Kidney capillary endothelial cell (primary cell): Measurements from ENCODE around the gene IPO13.

ENCODE experiments used
- DNase-seq: peaks from one replicate; pipeline ENCODE4 v3.0.0-alpha.2; 2018; ENCODE audit warnings: low spot score

IPO13 gene

DNA sequence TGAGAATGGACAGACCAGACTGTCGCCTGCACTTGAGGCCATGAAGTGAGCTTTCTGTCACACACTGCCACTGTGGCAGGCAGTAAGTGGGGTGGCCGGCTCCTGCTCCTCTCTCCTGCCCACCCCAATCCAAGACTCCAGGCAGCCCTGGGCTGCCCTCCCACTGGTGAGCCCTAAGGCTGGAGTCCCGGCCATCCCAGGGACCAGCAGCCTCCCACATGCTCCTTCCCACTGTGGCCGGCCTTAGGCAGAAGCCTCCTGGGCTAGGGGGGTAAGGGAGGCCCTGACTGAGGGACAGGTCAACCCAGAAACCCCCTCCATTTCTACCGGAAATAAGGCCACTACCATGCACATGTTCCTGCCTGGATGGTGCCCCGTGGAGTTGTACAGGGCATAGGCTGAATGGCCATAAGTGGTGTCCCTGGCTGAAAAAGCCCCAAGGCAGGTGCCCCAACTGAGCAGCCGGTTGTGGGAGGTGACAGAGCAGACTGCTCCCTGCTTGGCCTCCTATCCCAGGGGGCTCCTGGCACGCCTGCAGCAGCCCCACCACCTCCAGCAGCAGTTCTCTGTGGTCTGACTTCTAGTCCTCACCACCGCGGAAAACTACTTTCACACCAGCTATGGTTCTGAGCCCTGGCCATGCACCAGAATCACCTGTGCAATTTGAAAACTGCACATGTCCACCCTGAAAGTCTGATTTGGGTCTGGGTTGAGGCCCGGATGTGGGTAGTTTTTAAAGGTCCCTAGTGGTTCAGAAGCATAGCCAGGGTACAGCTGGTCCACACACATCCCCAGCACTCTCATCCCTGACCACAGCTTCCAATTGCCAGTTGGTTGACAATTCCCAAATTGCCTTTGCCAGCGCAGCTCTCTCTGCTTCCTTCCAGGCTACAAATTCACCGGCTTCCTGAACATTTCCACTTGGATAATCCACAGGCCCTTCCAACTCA lies 14.8 kb upstream of the IPO13 start:
- no peak for DNase-seq

DNA sequence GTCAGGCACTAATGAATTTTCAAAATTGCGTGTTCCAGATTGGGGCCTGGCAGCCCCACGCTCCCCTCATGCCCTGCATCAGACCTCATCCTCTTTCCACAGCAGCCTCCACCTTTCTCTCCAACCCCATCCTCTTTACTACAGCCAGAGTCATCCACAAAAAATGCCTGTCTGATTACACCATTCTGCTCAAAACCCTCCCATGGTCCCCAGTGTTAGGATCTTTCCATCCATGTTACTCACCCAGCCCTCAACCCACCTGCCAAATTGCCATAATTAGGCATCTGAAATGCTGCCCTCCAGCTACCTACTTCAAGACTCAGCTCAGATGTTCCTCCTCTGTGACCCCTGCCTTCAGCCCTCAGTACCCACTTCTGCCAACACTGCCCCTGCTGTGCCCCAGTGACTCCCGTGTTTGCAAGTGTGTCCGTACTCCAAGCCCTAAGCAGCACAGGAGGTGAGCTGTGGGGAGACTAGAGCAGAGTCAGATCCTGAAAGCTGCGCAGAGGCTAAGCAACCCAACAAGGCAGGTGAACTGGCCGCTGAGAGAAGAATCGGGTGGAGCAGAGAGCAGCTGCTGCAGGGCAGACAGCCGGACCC lies 13.9 kb upstream of the IPO13 start:
- DNase-seq: no peak

DNA sequence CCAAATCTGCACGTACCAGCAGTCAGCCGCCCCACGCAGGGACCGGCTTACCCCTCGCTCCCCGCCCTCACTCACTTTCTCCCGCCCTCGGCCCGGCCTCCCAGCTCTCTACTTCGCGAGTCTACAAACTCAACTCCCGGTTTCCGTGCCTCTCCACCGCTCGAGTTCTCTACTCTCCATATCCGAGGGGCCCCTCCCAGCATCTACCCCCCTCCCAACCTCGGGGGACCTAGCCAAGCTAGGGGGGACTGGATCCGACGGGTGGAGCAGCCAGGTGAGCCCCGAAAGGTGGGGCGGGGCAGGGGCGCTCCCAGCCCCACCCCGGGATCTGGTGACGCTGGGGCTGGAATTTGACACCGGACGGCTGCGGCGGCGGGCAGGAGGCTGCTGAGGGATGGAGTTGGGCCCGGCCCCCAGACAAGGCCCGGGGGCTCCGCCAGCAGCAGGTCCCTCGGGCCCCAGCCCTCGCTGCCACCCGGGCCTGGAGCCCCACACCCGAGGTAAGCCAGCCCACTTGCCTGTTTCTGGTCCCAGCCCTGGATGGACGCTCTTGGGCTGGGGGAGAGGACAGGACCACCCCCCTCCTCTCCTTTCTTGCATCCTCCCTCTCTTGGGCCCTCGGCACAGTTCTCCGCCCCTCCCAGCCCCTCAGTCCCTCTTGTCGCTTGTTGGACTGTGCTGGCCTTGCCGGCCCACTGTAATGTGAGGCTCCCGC lies 13.2 kb upstream of the IPO13 start, which contains the start of gene ARTN:
TSS of gene ARTN (plus strand) at position 416 of the 715 bp plus-strand sequence. CDS start 1,856 bp downstream, outside the sequence.
- DNase-seq: no peak

DNA sequence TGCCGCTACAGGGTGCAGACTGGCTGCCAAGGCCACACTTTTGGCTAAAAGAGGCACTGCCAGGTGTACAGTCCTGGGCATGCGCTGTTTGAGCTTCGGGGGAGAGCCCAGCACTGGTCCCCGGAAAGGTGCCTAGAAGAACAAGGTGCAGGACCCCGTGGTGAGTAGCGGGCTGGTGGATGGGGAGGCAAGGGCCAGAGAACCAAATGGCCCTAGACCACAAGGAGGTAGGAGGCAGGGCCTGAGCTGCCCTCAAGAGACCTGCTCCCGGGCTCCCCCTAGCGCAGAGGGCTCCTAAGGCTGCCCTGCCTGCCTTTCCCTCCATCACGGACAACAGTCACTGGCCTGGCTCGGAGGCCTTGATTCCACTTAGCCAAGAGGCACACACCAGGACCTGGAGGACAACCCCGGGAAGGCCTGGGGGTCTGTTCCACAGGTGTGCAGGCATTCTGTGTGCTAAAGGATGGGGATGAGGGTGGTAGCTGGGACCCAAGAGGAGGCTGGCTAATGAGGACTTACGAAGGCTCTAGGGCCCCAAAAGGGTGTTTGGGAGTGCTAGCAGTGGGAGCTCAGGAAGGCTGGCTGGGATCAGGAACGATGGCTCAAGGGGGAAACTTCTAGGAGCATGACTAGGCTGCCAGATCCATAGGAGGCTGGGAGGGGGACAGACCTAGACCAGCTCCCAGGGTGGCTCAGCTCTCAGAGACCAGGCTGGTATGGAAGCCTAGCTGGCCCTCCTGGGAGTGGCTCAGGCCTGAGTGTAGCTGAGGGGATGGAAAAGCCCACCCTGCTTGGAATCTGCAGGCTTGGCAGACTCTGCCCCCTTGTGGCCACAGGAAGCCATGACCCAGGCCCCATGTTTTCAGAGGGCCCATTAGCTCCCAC lies 12.4 kb upstream of the IPO13 start:
- no peak for DNase-seq

DNA sequence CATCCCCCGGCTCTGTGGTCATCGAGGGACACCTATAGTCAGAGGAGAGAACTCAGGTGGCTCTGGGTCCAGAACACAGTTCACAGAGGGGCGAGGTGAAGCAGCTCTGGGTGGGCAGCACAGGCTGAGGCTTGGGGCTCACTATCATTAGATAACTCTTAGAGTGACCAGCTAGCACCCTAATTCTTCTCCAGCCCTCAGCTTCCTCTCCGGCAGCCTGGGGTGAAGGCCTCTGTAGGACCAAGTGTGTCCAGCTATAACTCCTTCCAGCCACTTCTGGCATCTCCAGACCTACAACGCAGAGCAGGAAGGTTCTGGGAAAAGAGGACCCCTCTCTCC lies 11.8 kb upstream of the IPO13 start:
- DNase-seq: no peak

DNA sequence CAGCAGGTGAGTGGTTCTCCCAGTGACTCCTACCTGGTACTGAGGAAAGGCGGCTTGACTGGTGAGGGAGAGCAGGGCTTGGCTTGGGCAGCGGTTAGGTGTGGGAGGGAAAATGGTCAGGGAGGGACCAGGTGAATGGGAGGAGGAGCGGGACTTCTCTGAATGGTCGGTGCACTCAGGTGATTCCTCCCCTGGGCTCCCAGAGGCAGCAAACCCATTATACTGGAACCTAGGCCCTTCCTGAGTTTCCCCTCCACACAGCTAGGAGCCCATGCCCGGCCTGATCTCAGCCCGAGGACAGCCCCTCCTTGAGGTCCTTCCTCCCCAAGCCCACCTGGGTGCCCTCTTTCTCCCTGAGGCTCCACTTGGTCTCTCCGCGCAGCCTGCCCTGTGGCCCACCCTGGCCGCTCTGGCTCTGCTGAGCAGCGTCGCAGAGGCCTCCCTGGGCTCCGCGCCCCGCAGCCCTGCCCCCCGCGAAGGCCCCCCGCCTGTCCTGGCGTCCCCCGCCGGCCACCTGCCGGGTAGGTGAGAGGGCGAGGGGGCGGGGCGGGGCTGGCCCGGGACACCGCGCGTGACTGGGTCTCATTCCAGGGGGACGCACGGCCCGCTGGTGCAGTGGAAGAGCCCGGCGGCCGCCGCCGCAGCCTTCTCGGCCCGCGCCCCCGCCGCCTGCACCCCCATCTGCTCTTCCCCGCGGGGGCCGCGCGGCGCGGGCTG lies 10.9 kb upstream of the IPO13 start:
- DNase-seq: no peak

DNA sequence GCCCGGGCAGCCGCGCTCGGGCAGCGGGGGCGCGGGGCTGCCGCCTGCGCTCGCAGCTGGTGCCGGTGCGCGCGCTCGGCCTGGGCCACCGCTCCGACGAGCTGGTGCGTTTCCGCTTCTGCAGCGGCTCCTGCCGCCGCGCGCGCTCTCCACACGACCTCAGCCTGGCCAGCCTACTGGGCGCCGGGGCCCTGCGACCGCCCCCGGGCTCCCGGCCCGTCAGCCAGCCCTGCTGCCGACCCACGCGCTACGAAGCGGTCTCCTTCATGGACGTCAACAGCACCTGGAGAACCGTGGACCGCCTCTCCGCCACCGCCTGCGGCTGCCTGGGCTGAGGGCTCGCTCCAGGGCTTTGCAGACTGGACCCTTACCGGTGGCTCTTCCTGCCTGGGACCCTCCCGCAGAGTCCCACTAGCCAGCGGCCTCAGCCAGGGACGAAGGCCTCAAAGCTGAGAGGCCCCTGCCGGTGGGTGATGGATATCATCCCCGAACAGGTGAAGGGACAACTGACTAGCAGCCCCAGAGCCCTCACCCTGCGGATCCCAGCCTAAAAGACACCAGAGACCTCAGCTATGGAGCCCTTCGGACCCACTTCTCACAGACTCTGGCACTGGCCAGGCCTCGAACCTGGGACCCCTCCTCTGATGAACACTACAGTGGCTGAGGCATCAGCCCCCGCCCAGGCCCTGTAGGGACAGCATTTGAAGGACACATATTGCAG lies 10.2 kb upstream of the IPO13 start:
- DNase-seq: no peak

DNA sequence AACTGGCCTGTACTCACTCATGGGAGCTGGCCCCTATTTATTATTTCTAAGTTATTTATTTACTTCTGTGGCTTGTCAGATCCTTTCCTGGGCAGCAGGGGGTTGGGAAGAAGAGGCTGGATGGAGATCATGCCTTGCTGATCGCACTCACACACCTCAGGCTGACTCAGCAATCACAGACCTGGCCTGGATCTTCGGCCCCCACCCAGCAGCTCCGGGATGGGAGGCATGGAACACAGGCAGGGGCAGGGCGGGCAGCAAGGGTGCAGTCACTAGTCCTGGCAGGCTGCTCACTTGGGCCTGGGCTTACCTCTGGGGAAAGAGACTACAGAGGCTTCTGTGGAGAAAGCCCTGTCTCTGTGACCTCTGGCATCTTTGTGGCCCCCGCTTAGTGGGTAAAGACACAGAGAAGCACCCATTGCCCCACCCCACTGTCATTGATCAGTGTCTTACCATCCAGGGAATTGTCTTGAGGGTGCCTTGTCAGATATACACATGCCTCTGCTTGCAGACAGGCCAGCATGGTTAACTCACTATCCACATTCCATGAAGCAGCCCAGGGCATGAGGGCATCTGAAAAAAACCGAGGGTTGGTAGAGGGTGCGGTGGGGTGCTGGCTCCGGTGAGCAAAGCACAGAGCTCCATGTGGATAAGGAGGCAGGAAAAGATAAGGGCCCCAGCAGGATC lies 9.4 kb upstream of the IPO13 start:
- no peak for DNase-seq

DNA sequence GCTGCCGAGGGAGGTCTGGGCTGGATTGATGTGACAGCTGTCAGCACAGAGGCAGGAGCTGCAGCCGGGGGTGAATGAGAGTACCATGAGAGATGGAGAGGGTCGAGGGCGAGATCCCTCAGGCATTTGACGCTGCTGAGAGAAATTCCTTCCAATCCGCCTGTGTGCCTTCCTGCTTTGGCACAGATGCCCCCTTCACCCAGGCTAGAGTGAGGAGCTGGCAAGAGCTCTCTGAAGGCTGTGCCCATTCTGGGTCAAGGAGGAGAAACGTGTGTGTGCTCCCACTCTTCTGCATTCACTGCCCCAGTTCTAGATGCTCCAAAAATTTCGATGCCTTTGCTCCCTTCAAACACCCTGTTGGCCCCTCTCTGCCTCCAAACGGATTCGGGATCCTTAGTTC lies 8.4 kb upstream of the IPO13 start:
- DNase-seq: no peak

DNA sequence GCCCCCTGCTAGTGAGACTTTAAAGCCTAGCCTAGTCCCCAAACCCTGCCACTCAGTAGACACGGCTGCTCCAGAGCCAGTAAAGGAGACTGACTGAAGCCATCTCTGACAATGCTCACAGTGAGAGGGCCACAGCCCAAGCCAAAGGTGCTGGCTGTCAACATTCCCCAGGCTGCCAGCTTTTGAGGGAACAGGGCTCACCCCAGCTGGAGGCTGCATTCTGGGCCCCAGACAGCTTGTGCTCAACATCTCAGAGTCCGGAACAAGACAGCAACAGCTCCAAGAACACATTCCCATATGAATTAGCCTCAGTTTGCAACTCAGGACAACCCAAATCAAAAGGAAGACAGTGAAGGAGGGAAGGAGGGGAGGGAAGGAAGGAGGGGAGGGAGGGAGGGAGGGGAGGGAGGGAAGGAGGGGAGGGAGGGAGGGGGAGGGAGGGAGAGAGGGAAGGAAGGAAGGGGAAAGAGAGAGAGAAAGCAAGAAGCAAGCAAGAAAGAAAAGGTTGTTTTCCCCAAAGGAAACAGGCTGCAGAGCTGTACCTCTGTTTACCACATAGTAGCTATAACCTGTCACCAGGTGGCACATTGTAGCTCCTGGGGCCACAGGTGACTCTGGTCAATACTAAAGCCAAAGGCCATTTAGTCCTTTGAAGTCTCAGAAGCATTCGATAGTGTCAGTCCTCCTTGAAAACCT lies 7.7 kb upstream of the IPO13 start:
- no peak for DNase-seq

DNA sequence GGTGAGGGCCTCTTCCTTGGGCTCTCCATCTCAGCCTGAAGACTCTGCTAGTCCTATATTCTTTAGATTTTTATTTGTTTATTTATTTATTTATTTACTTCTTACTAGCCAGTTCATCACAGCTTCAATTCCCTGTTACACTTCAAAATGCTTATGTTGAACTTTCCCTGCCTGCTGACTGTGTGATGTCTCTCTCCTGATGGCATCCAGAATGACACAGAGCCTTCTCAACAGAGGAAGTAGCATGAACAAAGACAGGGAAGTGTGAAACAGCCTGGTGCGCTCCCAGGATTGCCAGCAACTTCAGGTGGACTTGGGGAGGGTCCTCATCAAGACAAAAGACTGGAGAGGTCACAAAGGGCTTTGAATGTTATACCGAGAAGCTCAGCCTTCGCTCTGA lies 4.3 kb upstream of the IPO13 start:
- DNase-seq: no peak

DNA sequence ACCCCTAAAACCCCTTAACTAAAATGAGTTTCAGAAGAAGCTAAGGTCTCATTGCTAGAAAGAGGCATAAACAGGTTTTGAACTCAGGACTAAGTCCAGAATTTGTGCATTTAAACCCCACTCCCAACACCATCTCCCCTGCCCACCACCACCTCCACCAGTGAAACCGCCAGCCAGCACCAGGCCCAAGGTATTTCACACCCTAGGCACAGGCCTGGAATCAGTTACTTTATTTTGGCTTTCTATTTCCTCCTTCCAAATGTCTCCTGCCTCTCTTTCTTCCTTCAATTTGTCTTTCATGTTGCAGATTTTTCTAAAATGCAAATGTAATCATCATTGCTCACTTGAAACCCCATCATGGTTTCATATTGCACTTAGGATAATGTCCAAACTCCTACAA lies 1.9 kb upstream of the IPO13 start:
- no peak for DNase-seq

DNA sequence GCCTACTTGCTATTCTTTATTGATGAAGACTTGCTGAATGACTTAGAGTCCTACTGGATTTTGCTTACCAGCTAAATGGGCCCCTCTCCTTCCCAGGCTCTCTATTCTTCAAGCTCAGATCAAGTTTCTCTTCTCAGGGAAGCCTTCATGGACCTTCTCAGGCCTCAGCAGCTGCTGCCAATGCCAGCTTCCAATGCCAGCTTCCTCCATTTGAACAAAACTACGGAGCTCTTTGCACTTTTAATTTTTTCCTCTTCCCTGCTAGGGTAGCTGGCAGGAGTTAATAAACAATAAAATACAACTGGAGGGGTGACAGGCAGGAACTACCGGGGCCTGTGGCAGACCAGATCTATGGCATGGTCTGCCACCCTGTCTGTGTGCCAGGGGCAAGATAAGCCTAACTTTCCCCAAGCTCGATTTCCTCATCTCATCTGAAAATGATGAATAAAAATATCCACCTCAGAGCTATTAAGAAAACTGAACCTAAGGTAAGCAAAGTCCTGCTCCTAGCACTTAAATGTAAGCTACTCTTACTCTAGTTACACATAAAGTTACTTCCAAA lies 995 bp upstream of the IPO13 start:
- DNase-seq: no peak

DNA sequence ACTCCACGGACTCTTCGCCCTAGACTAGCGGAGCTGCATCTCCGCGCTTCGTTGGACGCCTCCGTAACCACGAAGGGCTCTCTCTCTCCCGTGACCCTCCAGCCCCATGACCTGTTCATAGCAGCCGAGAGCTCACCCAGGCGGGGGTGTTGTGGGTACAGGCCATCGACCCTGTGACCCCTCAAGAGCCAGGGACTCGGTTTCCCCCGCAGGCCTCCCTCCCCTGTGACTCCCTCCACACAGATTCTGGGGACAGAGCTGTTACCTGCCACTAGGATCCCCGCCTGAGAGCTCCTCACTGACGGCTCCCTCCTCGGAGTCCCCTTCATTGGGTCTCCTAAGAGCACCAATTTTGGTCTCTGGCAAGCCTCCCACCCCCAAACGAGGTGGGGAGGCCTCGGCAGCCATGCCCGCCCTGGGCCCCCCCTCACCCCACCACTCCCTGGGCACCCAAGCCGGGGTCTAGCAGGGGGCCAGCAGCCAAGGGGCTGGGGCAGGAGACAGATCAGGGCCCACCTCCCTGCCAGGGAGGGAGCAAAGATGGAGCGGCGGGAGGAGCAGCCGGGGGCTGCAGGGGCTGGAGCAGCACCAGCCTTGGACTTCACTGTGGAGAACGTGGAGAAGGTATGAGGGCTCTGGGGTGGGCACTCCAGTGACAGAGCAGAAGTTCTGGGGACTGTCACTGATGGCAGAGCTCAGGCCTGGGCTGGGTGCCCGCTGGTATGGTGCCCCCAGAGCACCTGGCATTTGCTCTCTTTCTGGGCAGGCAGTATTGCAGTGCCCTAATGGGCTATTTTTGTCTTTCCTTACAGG lies 517 bp downstream of the IPO13 start:
- DNase-seq: no peak

DNA sequence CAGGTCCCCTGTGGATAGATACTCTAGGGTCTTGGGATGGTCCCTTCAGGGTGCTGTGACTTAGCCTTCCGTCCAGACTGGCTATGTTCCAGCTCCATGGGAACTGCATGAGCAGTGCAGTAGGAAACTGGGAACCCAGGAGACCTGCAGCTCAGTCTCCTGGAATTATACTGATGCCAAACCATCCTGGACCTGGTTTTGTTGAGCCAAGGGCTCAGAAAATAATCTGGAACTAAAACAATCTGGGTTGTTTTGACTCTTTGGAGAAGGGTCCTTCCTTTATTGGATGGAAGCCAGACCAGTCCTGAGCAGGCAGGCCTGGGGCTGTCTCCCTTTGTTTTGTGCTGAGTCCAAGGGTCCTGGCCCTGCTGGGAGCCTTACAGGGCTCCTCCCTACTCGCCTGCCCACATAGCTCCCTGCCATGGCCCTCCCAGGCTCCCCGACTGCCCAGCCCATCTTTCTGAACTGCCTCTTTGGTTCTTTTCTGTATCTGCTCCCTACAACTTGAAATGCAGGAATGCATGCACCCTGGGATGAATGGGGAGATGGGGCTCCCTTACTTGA lies 1.2 kb downstream of the IPO13 start:
- DNase-seq: no peak

DNA sequence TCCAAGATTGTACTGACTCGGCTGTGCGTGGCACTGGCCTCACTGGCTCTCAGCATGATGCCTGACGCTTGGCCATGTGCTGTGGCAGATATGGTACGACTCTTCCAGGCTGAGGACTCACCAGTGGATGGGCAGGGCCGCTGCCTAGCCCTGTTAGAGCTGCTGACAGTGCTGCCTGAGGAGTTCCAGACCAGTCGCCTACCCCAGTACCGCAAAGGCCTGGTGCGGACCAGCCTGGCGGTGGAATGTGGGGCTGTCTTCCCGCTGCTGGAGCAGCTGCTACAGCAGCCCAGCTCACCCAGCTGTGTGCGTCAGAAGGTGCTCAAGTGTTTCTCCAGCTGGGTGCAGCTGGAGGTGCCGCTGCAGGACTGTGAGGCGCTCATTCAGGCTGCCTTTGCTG lies 2.9 kb downstream of the IPO13 start:
- DNase-seq: no peak

DNA sequence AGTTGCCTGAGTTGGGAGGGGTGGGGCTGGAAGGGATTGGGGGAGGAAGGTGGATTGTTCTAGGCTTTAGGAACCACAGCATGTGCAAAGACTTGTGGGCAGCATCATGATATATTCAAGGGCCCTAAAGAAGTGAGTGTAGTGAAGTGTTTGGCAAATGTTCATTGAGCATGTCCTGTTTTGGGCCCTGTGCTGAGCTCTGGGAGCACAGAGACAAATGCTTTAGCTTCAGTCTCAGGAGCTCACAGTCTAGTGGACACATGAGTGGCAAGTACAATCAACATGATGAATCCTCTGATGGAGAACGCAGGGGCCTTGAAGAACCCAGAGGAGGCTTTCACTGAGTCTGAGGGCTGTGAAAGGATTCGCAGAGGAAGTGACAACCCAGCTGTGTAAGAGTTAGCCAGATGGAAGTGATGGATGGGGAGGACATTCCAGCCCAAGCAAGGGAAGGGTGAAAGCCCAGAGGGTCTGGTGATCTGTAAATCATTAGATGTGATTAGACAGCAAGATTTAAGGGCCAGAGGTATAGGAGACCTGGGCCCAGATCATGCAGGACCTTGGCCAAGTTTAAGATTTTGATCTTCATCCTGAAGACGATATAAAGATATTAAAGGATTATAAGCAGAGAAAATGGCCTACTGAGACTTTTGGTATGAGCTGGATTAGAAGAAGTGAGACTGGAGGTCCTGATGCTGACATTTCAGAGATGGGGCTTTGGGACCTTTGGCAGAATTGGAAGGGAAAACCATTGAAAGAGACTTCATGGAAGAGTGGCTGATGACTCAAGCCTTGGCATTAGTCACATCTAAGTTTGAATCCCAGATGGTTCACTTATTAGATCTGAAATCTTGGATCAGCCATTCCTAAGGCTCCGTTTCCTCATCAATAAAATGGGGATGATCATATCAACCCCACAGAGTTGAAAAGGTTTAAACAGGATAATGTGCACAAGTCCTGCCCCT lies 4.6 kb downstream of the IPO13 start:
- no peak for DNase-seq
